GM12892 (cell line): ENCODE data around the gene ZDHHC22.

ENCODE experiments used
- DNase-seq: peaks from one replicate; pipeline ENCODE4 v3.0.0; 2011; ENCODE audit not compliant: insufficient read length
- FAIRE-seq: peaks from 2 replicates; lab custom pipeline; 2011; peaks lifted over from hg19 to GRCh38; lab: Jason Lieb, UNC
- POLR2A ChIP-seq: IDR thresholded peaks from 2 replicates; pipeline ENCODE4 v1.6.1; 2011; ENCODE audit warnings: low read depth, low read length, control low read depth
- POLR2AphosphoS5 ChIP-seq: IDR thresholded peaks from 2 replicates; pipeline ENCODE4 v1.6.1; 2011; ENCODE audit warnings: low read depth, low read length, control low read depth
- TAF1 ChIP-seq: IDR thresholded peaks from 2 replicates; pipeline ENCODE4 v1.6.1; 2011; ENCODE audit warnings: low read depth, mild to moderate bottlenecking, control low read depth, low read length, borderline replicate concordance

The ZDHHC22 gene

DNA sequence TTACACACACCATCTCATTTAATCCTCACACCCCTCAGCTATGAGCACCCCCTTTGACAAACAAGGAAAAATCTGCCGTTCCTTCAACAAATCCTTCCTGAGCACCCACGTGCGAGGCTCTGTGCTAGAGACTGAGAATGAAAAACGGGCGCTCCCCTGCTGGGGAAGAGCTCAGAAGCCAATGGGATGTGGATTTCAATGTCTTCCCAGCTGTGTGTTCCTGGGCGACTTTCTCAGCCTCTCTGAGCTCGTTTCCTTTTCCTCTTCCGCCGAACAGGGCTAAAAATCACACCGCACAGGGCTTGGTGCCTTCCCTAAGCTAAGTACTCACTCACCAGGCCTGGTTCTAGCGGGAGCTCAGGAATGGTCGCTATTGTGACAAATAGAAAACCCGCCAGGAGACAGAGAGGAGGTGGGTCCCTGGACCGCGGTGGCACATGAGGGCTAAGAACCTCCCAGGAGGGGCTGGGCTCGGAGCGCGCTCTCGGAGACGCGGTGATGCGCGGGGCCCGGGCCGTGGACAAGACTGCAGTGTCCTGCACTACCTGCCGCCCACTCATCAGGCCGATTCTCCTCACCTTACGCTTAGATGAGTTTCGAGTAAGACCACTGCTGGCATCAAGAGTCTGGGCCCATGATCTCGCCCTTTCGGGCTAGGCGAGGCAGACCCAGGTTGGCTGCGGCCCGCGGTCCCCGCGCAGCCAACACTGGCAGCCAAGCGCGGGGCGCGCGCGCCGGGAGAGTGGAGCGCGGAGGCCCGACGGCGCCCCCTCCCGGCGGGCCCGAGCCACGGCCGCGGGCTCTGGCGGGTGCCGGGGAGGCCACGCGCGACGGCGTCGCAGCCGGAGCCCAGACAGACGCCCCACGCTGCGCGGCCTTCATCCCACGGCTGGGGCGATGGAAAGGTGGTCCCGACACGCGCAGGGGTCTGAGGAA lies 17.0 kb downstream of the ZDHHC22 start:
- DNase-seq (peak; percentile 63), FAIRE-seq (no peak)
- TF ChIP-seq POLR2A (no peak), TAF1 (no peak), POLR2AphosphoS5 (no peak)

DNA sequence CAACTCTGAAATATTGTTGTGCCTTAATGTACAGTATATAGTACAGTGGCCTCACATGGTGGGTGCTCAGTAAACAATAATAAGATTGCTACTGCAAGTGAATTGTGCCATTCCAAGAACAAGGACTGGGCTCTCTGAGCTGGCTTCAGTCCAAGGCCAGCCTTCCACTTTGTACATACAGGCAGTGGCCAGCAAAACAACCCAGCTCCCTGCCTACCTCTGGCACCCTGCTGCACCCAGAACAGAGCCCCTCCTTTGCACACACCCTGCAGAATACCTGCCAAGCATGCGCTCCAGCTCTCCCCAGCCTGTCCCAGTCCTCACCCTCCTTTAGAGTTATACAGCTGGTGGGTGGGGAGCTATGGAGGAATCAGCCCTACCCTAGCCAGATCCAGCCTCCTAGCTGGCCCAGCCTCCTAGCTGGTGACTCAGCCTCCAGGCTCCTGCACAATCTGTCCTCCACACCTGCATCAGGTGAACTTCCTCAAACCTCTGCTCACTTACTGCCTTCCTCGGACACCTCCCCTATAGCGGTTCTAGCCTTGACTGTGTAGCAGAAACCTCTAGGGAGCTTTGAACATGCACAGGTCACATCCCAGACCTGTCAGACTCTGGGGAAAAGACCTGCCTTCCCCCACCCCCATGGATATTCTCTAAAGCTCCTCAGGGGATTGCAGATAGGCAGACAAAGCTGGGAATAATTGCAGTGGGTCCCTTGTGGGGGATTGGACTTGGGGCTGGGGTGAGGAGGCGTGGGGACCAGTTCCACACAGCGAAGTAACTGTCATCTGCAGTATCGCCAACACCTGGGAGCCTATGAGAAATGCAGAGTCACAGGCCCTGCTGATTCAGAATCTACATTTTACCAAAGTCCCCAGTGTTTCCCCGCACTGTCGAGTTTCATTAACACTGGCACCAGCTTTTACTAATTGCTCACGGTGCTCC lies 17.9 kb downstream of the ZDHHC22 start:
- DNase-seq (no peak), FAIRE-seq (peak; percentile 89)
- TF ChIP-seq TAF1, result no peak
- TF ChIP-seq POLR2AphosphoS5, result no peak
- no peak for TF ChIP-seq POLR2A

DNA sequence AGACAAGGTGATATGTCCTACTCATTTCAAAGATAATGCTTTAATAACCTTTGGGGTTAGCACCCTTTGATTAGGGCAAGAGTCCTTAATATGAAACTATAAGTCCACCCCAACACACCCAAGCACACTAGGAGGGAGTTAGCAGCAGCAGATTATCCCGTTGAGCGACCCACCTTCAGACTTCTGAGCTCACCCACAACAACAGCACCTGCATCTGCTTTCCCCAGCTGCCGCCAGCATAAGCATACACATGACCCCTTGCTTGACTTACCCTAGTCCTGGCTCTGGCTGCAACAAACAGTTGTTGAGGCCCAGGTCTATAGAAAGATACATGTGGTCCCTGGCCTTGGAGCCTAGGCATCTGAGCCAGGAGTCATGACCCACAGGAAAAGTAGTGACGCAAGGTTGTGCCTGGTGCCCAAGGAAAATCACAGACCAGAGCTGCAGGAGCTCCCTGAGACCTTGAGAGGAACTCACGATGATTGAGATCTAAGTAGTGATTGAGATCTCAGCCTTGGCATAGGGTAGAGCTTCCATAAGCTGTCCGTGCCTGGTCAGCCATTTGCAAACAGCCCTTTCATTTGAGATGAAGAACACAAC lies 19.0 kb downstream of the ZDHHC22 start:
- no peak for DNase-seq
- no peak for FAIRE-seq
- TF ChIP-seq POLR2AphosphoS5 (no peak), TAF1 (no peak), POLR2A (no peak)

DNA sequence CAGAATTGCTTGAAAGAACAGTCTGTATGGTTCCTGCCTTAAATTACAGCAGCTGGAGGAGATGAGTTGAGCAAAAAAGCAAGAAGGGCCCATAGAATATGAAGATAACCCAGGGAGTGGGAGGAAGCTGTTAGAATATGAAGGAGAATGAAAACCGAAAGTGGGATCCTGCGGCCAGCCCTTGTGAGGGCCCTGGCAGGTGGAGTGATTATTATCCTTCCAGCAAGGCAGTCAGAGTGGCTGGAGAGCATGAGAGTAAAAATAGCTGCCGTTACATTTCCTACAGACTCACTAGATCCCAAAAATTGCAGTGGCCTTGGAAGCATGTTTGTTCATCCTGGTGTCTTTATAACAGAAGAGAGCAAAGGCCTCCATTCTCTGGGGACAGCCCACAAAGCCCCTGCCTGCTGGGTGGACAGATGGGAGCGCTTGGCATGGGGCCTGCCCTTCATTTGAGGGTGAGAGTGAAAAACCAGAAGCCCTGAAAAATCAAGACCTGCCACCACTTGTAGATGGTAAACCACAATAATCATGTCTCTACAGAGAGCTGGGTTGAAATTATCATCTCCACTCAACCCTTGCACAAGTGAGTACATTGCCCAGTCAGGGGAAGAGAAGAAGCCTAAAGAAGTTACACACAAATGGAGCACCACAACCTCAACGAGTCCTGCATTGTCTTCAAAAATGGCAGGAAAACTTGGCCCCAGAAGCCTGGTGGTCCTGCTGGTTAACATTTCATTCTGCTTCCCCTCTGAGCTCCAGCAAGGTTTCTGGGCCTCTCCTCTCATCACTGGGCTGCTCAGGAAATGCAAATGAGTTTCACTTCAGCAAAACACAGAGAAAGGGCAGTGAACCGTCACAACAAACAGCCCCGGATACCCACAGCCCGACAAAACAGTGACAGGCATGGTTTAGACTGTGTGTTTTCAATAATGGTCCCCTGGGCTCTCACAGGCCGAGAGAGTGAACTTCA lies 20.5 kb downstream of the ZDHHC22 start:
- TF ChIP-seq TAF1 (peak; percentile 77; the same call in 1 of the 2 replicates), POLR2A (no peak), POLR2AphosphoS5 (no peak)
- DNase-seq, result peak; percentile 53
- FAIRE-seq, result peak; percentile 100

DNA sequence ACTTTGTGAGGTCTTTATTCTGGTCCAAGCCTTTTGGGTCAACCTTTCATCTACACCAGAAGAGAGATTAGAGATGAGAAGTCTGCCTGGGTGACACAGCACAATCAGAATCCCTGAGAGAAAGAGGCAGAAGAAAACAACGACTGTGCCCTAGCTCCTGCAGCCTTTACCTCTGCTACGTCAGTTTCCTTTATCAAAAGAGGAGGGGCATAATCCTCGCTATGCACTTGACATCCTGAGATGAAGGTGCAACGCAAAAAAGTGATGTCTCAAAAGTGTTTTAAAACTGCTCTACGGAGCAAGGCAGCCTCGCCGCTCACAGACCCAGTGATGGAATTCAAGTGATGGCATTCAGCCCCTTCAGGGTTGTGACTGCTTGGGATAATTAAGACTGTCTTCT lies 21.7 kb downstream of the ZDHHC22 start:
- FAIRE-seq, result no peak
- no peak for DNase-seq
- TF ChIP-seq POLR2AphosphoS5 (no peak), TAF1 (no peak), POLR2A (no peak)

DNA sequence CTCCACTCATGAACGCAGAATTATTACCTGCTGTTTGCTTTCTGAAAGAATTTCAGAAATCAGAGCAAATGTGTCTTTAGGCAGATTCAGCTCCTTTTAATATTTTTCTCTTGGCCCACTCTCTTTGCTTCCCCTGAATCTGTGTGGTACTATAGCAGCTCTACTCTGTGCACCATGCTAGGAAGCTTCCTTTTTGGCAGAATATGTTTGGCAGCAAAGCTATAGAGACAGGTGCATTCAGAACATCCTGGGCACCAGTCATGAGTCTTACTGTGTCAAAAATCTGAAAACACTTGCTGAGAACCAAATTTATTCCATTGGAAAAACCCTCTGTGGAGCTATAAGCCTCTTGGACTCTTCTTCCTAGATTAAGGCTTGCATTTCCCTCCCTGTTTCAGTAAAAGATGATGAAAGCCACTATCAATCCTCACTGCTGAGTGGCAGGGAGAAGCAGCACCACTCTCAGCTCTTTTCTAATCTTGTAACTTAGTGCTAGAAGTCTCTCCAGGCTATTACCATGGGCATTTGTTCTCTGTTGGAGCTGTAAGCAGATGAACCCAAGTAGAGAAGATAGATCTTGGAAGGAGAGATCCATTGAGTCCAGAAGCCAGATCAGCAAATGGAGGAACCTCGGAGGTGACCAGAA lies 25.3 kb downstream of the ZDHHC22 start:
- DNase-seq, result no peak
- no peak for TF ChIP-seq TAF1
- no peak for TF ChIP-seq POLR2A
- TF ChIP-seq POLR2AphosphoS5, result no peak
- no peak for FAIRE-seq

DNA sequence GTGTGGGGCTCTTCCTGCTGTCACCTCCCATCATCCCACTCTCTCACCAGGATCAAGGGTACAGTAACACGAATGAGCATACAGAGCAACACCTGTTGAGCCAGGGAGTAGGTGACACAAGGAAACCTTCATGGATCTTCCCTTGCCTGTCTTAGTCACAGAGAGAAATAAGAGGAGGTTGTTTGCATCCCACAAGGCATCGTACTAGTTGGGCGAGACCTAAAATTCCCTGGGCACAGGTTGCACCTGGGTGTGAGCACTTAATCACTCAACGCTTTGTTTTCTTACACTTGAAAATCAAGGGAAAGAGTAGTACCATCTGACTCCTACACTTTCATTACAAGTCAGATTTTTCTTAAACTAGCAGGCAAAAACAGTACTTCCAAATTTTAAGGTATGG lies 27.0 kb downstream of the ZDHHC22 start:
- FAIRE-seq, result no peak
- TF ChIP-seq POLR2A (no peak), TAF1 (no peak), POLR2AphosphoS5 (no peak)
- no peak for DNase-seq

DNA sequence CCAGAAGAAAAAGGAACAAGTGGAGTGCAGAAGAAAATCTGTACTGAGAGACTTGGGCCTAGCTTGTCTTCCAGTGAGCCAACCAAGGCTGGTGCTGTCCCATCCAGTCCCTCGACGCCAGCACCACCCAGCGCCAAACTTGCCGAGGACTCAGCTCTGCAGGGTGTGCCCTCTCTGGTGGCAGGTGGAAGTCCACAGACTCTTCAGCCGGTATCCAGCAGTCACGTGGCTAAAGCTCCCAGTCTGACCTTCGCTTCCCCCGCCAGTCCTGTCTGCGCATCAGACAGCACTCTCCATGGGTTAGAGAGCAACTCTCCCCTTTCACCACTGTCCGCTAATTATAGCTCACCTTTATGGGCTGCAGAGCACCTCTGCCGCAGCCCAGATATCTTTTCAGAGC lies 27.9 kb downstream of the ZDHHC22 start:
- TF ChIP-seq TAF1 (no peak), POLR2AphosphoS5 (no peak), POLR2A (no peak)
- FAIRE-seq (no peak), DNase-seq (no peak)

DNA sequence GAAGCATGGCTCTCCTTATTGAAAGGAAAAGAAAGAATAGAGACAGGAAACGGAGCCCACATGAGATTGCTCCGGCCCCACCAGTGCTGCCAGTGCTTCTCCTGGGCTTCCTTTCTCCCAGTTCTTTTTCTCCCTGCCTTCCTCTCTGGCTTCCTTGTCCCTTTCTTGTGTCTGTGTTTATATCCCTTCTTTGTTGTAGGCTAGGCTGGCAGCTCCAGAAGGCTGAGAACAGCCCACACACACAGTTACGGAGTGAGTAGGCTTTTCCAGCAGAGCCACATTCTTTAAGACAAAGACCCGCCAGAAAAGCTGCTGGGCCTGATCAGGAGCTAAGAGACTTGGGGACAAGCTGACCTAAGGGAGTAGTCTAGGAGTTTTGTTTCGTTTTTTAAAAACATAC lies 30.6 kb downstream of the ZDHHC22 start:
- FAIRE-seq, result no peak
- no peak for DNase-seq
- no peak for TF ChIP-seq TAF1
- TF ChIP-seq POLR2AphosphoS5, result no peak
- no peak for TF ChIP-seq POLR2A
